MM.1S (cell line): Measurements from ENCODE around the gene XPO6.

Source experiments
- CTCF ChIP-seq: fragments of 300-600 bp; sonication (generic); IDR thresholded peaks from 2 replicates; pipeline ENCODE4 v1.5.1; 2016; ENCODE audit warnings: antibody characterized with exemption, low read length, mixed read lengths
- EZH2 ChIP-seq: fragments of 300-600 bp; sonication (generic); optimal IDR thresholded peaks from 2 replicates; pipeline ENCODE3; 2017; ENCODE audit warnings: low read depth, mild to moderate bottlenecking, antibody characterized with exemption, low read length, mixed read lengths
- EZH2phosphoT487 ChIP-seq: fragments of 300-600 bp; sonication (generic); IDR thresholded peaks from 2 replicates; pipeline ENCODE4 v1.6.1; 2018; ENCODE audit warnings: antibody characterized with exemption, low read length

GRCh38 chr16:28211758-28212531 is at the start of gene XPO6:
- TF ChIP-seq CTCF (no peak), EZH2 (no peak), EZH2phosphoT487 (no peak)
